Globus pallidus (tissue), 1 donor: ENCODE results near the gene KIRREL3.
A peak's percentile ranks its signal among the peaks of the same experiment; 100 is the strongest.

Source experiments
- DNase-seq: peaks from one replicate; pipeline ENCODE4 v3.0.0-alpha.2; 2015; ENCODE audit warnings: low spot score

KIRREL3 gene

DNA sequence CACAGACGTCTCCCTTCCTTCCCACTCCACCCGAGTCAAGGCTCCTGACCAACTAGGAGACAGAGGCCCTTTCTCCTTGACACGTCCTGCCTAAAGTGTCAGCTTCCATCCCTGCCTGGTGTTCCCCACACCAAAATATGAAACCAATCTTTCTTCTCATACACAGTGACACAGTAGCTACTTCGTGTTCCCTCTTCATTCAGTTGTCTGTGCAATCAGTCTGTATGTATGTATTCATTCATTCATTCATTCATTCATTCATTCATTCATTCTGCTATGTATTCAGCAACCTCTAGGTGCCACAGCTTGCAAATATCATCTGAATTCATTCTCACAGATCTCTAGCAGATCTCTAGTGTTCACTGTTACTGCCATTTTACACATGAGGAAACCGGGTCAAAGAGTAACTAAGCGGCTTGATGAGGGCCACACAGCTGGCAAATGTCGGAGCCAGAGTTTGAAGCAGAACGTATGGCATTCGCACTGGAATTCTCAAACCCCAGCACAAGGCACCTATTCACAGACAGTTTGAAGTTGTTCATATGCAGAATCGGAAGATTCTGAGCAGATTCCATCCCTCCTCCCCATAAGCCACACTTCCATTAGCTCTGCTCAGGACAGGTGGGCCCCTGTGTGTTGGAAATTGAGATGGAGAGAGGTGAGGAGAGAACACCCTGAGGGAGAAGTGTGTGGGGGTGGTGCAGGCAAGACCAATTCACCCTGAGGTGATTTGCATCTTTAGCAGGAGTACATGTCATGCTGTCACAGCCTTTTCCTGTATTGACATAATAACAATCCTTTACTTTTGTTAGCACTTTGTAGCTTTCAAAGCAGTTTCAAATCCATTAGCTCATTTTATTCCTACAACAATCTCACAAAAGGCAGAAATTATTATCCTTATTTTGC, 369.4 kb downstream of the KIRREL3 start:
- DNase-seq = no peak

DNA sequence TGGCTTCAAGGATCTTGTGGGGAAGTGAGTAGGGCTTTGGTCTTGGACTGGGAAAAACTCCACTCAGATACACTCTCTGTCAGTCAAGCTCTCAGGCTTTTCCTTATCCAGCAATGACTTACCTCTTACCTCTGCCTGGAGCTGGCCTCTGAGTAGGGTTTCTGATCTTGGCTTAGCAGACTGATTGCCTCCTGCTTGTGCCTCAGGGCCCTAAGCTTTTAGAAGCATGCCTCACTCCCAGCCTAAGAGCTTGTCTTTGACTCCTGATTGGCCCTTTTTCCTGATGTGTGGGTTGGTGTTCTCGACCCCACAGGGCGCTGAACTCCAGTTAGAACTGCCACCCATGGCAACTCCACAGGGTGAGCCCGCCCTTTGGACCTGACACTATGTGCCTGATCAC, 370.1 kb downstream of the KIRREL3 start:
- DNase-seq = no peak

DNA sequence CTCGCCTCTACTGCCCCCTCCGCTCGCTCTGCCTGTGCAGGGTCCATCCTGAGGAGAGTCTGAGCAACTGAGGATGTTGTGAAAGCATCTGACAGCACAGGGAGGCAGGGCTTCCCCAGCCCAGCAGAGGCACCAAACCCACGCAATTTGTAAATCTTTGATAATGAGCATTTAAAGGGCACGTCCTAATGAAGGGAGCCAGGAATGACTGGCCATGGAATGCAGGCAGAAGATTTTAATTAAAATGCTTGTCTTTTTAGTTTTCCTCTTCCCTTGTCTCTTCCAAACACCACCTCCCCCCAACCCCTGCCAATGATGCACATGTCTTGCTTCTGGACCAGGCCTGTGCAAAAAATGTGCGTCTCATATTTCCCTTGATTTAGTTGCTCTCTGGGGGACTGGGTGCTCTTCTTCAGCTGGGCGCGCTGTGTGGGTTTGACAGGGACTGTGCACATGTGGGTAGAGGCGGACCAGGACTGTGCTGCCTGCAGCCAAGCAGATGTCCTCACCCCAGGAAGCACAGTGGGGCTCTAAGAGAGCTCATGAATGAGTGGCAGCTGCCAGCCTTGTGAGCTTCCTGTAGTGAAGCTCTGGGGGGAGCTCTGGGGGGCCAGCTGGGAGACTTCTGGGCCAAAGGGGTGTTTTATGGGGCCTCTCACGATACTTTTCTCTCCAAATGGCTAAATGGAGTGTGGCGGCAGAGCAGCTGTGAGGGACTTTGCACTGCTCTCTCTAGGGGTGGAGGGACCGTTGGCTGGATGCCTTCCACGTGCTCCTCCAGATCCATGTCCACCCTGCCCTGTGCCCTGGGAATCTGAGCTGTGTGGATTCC, 371.6 kb downstream of the KIRREL3 start:
- DNase-seq = peak; percentile 94

DNA sequence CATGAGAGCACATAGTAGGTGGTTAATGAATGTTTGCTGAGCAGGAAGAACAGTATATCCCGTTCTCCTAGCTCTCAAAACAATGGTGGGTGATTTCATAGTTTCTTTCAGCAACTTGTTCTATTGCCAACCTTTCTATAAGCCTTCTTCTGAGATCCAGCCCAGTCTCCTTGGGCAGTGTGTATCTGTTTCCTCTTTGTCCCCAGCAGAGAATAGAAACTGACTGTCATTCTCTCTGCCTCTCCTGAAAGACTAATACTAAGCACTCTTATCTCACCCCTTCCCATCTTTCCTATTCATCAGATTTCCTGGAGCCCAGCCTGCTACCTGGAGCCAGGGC, 372.1 kb downstream of the KIRREL3 start:
- no peak for DNase-seq

DNA sequence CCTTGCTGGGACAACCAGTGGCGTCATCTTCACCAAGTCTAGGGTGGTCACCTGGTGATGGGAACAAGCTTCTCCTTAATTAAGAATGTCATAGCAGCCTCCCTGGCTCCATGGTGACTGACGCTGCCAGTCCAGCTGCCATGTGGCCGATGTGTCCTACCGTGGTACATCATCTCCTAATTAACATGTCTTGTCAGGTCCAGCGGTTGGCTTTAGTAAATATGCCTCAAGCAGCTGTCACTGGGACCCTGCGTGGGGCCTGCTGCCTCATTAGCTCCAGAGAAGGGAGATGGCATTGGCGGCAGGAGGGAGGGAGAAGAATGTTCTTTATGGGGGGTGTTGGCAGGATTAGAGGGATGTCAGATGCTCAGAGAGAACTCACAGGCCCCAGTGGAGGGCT, 373.1 kb downstream of the KIRREL3 start:
- DNase-seq = no peak

DNA sequence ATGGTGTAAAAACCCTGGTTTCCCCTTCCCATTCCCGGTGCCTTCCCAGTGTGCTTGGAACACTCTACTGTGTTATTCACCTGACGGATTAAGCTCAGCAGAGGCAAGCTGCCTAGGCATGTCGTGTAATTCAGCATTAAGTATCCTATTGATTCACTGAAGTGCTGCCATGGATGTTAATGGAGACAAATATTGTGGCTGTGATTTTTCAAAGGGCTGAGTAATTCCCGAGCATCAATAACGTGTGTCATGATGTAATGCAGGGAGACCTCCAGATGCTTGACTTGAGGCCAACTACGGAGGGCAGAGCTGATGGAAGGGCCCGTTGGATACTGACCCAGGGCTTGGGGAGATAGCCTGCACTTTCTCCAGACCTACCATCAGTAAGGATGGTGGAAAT, 376.1 kb downstream of the KIRREL3 start:
- DNase-seq = no peak

DNA sequence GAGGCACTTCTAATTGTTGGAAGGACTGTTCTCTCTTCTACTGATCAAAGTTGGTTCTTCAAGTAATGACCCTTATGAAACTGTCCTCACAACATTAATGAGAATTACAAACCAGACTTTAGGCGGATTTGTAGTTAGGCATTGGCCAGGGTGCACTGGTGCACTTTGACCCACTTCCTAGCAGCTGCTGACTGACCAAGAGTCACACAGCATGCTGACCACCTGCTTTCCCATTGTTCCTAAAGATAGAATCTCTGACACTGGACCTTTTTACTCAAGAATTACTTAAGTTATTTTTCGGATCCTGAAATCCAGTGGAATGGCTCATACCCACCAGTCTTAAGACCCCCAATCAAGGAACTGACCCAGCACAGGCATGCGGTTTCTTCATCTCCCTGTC, 381.1 kb downstream of the KIRREL3 start:
- DNase-seq = no peak

DNA sequence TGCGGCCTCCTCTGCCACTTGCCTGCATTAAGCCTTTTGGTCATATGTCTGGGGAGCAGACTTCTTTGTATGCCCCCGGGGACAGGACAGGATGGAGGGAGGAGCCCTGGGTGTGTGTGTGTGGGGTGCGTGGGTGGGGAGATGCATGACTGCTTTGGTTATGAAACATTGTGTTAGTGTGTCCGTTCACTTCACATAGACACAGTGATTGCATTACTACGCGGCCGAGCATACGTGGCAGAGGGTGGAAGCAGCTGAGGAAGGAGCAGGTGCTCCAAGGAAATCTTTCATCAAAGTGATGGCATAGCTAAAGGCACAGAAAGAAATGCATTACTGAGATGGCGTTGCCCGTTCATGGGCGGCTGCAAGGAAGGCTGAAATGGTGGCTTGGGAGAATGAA, 384.7 kb downstream of the KIRREL3 start:
- no peak for DNase-seq

DNA sequence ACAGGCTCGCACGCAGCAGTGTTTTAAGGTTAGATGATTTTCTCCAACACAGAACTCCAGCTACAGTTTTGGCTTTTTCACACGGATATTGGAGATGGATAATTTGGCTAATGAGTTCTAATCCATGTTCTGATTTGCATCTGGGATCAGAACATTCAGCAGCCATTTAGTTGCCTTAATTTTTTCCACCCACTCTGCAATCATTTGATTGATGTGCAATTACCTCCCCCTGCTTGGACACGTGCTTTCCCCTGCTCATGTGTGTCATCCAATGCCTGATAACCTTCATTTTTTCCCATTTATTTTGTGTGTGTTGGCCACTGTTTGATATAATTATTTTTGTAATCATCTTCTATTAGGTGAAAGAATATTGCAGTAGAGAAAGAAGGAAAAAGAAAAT, 387.3 kb downstream of the KIRREL3 start:
- DNase-seq = no peak

DNA sequence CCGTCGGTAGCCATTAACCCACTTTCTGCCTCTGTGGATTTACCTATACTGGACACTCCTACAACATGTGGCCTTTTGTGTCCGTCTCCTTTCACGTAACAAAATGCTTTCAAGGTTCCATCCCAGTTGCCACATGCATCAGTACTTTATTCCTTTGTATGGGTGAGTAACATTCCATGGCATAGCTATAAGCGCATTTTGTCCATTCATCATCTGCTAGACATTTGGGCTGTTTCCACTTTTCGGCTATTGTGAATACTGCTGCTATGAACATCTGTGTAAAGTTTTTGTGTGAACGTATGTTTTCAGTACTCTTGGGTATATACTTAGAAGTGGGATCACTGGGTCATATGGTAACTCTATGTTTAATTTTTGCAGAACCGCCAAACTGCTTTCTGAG, 387.9 kb downstream of the KIRREL3 start:
- DNase-seq = no peak

DNA sequence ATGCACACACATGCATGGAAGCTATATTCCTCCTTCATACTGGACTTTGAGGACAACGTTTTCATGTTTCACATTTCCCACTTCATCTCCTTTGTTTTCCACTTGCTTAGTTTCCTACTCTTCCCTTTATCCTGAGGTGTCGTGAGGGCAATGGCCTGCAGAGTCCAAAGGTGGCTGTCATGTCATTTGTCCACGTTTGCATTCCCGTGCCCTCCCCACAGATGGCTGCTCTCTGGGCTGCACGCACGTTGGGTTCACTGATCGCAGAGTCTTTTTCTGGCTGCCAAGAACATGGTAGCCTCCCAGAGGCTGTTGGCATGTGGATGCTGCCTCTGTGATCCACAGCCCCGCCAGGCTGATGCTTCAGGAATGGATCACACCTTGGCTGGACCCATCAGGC, 389.1 kb downstream of the KIRREL3 start:
- no peak for DNase-seq

DNA sequence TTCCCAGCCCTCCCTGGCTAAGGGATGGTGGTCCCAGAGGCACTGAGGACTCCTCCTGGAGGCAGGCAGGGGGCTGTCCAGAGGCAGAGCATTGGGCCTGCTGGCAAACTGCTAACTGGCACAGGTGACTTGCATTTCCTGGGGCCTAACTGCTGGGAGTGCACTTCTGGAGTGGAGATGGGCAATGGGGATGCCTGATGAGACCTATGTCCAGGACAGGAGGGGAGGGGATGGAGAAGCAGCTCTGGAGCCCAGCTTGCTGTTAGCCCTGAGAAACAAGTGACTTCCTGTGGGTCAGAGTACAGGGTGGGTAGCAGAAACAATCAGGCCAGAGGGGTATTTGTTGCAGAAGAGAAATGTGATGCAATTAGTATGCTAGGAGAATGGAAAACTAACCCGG, 391.9 kb downstream of the KIRREL3 start:
- DNase-seq = no peak

DNA sequence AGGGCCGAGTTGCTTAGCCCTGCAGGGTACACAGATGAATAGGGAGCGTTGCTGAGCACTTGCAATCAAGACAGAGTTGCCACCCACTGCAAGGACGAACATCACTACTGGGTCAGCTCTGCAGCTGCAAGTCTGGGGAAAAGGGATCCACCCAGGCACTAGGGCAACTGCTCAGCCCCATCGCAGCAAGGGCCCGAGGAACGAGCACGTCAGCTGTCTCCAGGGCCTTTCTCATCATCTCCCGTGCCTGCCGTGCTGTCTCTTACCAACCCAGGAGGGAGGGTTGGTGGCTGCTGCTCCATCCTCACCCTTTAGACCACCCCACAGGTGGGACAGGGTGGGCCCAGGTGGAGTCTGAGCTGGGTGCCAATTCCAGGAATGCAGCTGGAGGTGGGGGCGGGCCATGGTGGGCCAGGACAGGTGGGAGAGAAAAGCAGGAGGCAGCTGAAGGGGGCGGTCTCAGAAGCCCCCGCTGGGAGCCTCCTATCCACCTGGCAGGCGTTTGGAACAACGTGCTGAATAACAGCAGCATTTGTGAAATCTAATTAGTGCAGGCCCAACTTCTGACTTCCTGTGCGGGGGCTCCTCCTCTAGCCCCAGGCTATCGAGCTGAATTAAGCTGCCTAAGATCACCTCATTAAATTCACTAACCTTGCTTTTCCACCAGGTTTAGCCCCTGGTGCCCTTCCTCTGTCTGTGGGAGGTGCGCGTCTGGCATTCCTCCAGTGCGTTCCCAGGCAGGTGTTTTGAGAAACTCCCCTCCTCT, 392.6 kb downstream of the KIRREL3 start:
- DNase-seq = no peak

DNA sequence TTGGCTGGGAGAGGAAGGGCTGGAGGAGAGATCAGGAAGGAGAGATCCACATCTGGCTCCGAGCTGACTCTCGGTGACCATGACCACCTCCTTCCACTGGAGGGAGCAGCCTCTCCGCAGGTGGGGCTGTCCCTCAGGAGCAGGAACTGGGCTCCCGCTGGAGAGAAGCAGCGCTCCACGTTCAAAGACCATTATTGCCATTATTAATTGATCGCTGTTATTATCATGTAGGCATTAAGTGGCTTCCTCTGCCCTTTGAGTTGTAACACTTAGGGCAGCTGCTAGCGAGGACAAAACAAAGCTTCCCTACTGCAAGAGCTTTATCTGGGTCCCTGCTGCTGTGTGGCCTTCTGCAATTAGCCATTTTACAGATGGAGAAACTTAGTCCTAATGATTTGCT, 393.2 kb downstream of the KIRREL3 start:
- peak; percentile 77 for DNase-seq

DNA sequence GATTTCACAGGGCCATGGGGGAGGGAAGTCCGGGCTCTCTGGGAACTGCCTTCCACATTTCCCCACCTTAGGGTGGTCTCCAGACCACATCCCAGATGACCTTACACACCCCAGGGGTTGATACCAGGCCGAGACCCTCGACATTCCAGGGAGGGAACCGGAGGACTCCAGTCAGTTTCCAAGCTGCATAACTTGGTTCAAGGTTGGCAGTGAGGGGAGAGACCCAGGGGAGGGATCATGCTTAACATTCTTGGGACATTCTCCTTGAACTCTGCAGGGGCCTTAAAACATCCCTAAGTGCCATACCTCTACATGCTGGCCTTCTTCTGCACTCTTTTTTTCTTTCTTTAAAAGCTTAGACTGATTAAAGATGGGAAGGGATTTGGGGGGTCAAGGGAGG, 394.1 kb downstream of the KIRREL3 start:
- DNase-seq = no peak

DNA sequence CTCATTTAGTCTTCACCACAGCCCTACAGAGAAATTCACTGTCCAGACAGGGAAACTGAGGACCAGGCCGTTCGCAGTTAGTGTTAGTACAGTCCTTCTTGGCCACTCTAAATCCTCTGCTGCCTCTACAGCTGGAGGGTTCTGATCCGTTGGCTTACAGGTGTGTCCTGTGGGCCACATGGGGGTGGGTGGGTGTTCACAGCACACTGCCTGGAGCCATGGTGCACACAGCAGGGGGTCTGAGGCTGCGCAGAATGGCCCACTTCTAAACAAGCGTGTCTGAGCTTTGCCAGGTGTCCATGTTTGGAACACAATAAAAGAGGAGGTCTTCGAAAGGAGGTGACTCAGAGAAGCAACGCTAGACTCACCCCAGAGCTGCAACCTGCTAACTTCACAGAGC, 396.1 kb downstream of the KIRREL3 start:
- DNase-seq = no peak

DNA sequence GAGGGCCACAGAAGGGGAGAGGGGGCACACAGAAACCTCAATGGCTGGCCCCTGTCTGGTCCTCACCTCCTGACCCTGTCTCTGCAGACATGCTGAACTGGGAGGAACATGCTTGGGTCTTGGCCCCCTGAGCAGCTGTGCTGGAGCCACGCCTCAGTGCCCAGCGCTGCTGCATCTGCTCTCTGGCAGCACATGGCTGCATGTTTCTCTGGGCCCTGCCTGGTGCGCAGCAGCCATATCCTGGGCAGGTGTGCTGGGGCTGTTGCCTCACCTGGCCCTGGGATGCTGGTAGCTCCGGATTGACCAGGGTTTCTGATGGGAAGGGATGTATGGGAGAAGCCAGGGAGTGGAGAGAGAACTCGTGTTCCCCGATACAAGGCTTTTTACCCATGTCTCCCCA, 397.1 kb downstream of the KIRREL3 start:
- DNase-seq = no peak

DNA sequence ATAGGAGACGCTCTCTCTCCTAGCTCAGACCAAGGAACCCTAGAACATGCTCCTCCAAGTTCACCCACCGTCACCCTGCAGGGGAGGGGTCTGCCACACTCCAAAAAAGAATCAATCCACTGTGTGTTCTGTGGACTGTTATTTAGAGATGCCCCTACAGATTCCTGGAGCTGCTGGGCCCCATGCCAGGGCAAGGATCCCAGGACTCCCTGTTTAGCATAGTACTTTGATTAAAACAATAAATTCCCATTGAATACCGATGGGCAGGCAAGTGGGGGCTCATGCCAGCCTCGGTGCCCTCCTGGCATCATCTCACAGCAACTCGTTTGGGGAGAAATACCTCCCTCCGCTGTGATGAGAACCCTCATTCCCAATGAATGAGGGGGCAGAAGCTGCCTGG, 397.6 kb downstream of the KIRREL3 start:
- DNase-seq = no peak

DNA sequence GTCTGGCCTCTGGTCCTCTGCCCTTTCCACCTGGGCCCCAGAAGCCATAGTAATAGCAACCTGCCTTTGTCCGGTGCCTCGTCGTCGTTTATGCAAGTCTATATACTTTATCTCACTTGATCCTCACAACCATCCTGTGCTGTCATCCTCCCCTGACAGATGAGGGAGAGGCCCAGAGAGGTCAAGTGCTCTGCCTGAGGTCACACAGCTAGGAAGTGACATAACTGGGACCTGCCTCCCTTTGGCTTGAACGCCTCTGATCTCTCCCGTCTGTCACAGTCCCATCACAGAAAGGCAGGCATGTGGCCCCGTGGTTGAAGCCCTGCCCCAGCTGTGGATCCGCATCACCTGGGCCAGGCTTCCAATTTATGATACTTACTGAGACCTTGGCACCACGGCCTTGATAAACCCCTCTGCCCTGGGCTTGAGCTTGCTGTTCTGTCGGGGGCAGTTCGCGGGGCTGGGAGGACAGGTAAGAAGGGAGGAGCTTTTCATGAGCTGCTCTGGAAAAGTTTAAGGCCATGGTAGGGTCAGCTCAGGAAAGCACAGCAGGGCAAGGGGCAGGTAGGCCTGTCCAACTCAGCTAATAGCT, 398.1 kb downstream of the KIRREL3 start:
- DNase-seq = no peak

DNA sequence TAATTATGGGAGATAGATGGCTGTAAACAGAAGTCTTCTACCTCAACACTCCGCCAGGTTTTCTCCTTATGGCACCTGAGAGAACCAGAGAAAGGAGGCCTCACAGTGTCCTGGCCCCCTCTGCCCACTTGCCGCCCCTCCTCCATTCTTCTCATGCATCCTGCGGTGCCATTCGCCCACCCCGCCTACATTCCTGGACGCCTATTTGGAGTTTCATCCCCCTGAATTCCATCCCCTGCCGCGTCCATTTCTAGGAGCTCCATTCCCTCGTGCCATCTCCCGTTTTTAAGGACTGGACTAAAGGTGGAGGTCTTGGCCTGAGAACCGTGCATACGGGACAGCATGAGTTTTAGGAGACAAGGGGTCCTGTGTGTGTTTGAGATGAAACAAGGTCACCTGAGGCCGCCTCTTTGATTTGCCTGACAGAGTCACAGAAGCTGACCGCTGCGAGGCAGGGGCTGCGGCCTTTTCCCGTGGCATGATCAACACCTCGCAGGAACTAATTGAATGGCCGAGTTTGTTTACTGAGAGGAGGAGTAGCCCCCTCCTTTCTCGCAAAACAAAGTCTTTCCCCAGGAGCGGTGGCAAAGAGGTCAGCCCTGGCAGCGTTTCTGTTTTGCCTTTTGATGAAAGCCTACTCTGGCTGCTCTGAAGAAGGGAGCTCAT, 398.9 kb downstream of the KIRREL3 start:
- DNase-seq = no peak

DNA sequence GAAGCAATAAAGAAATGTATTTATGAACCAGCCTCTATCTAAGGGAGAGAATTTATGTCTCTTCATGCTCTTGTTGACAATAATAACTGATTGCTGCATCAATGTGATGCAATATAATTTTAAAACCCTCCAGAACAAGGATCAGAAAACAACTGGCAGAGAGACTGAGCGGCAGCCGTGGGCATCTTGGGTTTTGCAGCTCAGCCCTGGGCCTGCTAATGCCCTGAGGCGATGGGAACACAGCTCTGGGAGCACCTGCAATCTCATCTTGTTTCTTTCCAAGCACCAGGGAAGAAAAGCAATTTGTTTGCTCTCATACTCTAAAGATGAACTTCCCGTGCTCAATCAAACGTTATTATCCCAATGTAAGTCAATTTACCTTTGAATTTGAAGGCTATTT, 399.4 kb downstream of the KIRREL3 start:
- DNase-seq = no peak
